ENCODE data around the gene ANK2.
"Not testable (repeated sequence)": the region's sequence is repeated elsewhere in the genome, so short reads cannot be mapped to it uniquely, and the experiment has no call there.

ANK2 gene

GRCh38 chr4:113179091-113179490 lies 129.6 kb downstream of the ANK2 start:
- H3K9ac ChIP-seq, result no peak overlapping the region
- no peak for TF ChIP-seq Cebpa-rat (IDR thresholded peaks at IDR 0.05)
- H3K9me3 ChIP-seq, result no peaks in the 10 kb centered on the region
- no peaks in the 10 kb centered on the region for H3K27me3 ChIP-seq
- no peaks in the 10 kb centered on the region for H3K36me3 ChIP-seq
- no peak overlapping the region for H3K4me2 ChIP-seq
- H4K20me1 ChIP-seq, result no peaks in the 10 kb centered on the region
- no peak overlapping the region for H3K27ac ChIP-seq
- no peak overlapping the region for H3K4me3 ChIP-seq
- no peaks in the 10 kb centered on the region for H3K4me1 ChIP-seq

- Histone ChIP-seq H3K27ac (no peak overlapping the region), H3K36me3 (no peaks in the 10 kb centered on the region), H3K9ac (no peak overlapping the region), H3K4me2 (no peak overlapping the region), H3K9me3 (no peaks in the 10 kb centered on the region), H3K27me3 (no peaks in the 10 kb centered on the region), H4K20me1 (no peaks in the 10 kb centered on the region), H3K4me1 (no peaks in the 10 kb centered on the region), H3K4me3 (no peak overlapping the region)
- TF ChIP-seq Cebpa-rat (IDR thresholded peaks at IDR 0.05), result no peak
Measured at GRCh38 chr4:113179996-113180395, 130.5 kb downstream of the ANK2 start.

GRCh38 chr4:113181289-113182007 lies 132.0 kb downstream of the ANK2 start:
- H3K36me3 ChIP-seq, result no peaks in the 10 kb centered on the region
- H3K27ac ChIP-seq, result no peak overlapping the region
- no peaks in the 10 kb centered on the region for H3K9me3 ChIP-seq
- H3K4me1 ChIP-seq, result no peaks in the 10 kb centered on the region
- H3K4me3 ChIP-seq, result no peak overlapping the region
- H3K9ac ChIP-seq, result no peak overlapping the region
- H3K27me3 ChIP-seq, result no peaks in the 10 kb centered on the region
- H4K20me1 ChIP-seq, result no peaks in the 10 kb centered on the region
- no peak for TF ChIP-seq Cebpa-rat (IDR thresholded peaks at IDR 0.05)
- H3K4me2 ChIP-seq, result no peak overlapping the region

GRCh38 chr4:113183032-113183605 lies 133.7 kb downstream of the ANK2 start:
- Histone ChIP-seq H3K4me3 (no peak overlapping the region), H4K20me1 (no peaks in the 10 kb centered on the region), H3K36me3 (no peaks in the 10 kb centered on the region), H3K27ac (no peak overlapping the region), H3K9ac (no peak overlapping the region), H3K4me2 (no peak overlapping the region), H3K9me3 (no peaks in the 10 kb centered on the region), H3K27me3 (no peaks in the 10 kb centered on the region), H3K4me1 (no peaks in the 10 kb centered on the region)
- no peak for TF ChIP-seq Cebpa-rat (IDR thresholded peaks at IDR 0.05)

- H3K27me3 ChIP-seq, H3K4me3 ChIP-seq, H3K27ac ChIP-seq, H4K20me1 ChIP-seq, H3K9me3 ChIP-seq, H3K4me1 ChIP-seq, H3K36me3 ChIP-seq, H3K4me2 ChIP-seq, H3K9ac ChIP-seq: not testable (repeated sequence)
Measured at GRCh38 chr4:113186220-113186619, 136.8 kb downstream of the ANK2 start.

GRCh38 chr4:113186913-113187312 lies 137.5 kb downstream of the ANK2 start:
- no peak overlapping the region for H3K9ac ChIP-seq

GRCh38 chr4:113187358-113187757 lies 137.9 kb downstream of the ANK2 start:
- Histone ChIP-seq H3K27me3 (no peaks in the 10 kb centered on the region), H3K4me2 (no peak overlapping the region), H3K9me3 (no peaks in the 10 kb centered on the region), H4K20me1 (no peaks in the 10 kb centered on the region), H3K4me3 (no peak overlapping the region), H3K36me3 (no peaks in the 10 kb centered on the region), H3K4me1 (no peaks in the 10 kb centered on the region), H3K27ac (no peak overlapping the region), H3K9ac (no peak overlapping the region)
- no peak for TF ChIP-seq Cebpa-rat (IDR thresholded peaks at IDR 0.05)

More at GRCh38 chr4:113186913-113187312, 137.5 kb downstream of the ANK2 start:
- no peak for TF ChIP-seq Cebpa-rat (IDR thresholded peaks at IDR 0.05)
- Histone ChIP-seq H3K27ac (no peak overlapping the region), H3K36me3 (no peaks in the 10 kb centered on the region), H4K20me1 (no peaks in the 10 kb centered on the region), H3K4me1 (no peaks in the 10 kb centered on the region), H3K4me2 (no peak overlapping the region), H3K27me3 (no peaks in the 10 kb centered on the region), H3K4me3 (no peak overlapping the region), H3K9me3 (no peaks in the 10 kb centered on the region)

GRCh38 chr4:113189546-113189945 lies 140.1 kb downstream of the ANK2 start:
- H3K27ac ChIP-seq, result no peak overlapping the region
- H3K4me1 ChIP-seq, result no peaks in the 10 kb centered on the region
- no peaks in the 10 kb centered on the region for H4K20me1 ChIP-seq
- H3K36me3 ChIP-seq, result no peaks in the 10 kb centered on the region
- H3K4me3 ChIP-seq, result no peak overlapping the region
- no peak for TF ChIP-seq Cebpa-rat (IDR thresholded peaks at IDR 0.05)
- H3K27me3 ChIP-seq, result no peaks in the 10 kb centered on the region
- no peak overlapping the region for H3K9ac ChIP-seq
- H3K9me3 ChIP-seq, result no peaks in the 10 kb centered on the region
- no peak overlapping the region for H3K4me2 ChIP-seq

- H4K20me1 ChIP-seq, result no peaks in the 10 kb centered on the region
- no peak for TF ChIP-seq Cebpa-rat (IDR thresholded peaks at IDR 0.05)
- H3K9ac ChIP-seq, result no peak overlapping the region
- no peak overlapping the region for H3K27ac ChIP-seq
- no peak overlapping the region for H3K4me3 ChIP-seq
- H3K9me3 ChIP-seq, result no peaks in the 10 kb centered on the region
- H3K36me3 ChIP-seq, result no peaks in the 10 kb centered on the region
- no peak overlapping the region for H3K4me2 ChIP-seq
- no peaks in the 10 kb centered on the region for H3K4me1 ChIP-seq
- H3K27me3 ChIP-seq, result no peaks in the 10 kb centered on the region
Measured at GRCh38 chr4:113209153-113209552, 159.7 kb downstream of the ANK2 start.

GRCh38 chr4:113209652-113210320 lies 160.3 kb downstream of the ANK2 start:
- H3K4me2 ChIP-seq, result no peak overlapping the region
- no peak overlapping the region for H3K27ac ChIP-seq
- no peak overlapping the region for H3K4me3 ChIP-seq
- H3K9ac ChIP-seq, result no peak overlapping the region
- H3K9me3 ChIP-seq, result no peaks in the 10 kb centered on the region
- H4K20me1 ChIP-seq, result no peaks in the 10 kb centered on the region
- no peaks in the 10 kb centered on the region for H3K4me1 ChIP-seq
- no peak for TF ChIP-seq Cebpa-rat (IDR thresholded peaks at IDR 0.05)
- H3K36me3 ChIP-seq, result no peaks in the 10 kb centered on the region
- no peaks in the 10 kb centered on the region for H3K27me3 ChIP-seq

Data from BLaER1 (cell line).